GM12878 (cell line): Measurements from ENCODE around the gene DPEP1. TPM values are rescaled to one million over a fixed set of nuclear protein-coding genes. Genes with fewer than 3 reads are reported as not detected.

Source experiments
- ATAC-seq: fragments of 200-7000 bp; cut with Tn5 transposase; 3 replicates; pipeline ENCODE4 v1.9.1; 2020; ENCODE audit warnings: mild to moderate bottlenecking, moderate library complexity
- BruUV-seq: library from RNA; stranded (reverse); fragments of 400-500 nt; replicated peaks from 2 replicates; lab custom pipeline; 2021; lab: Mats Ljungman, UMichigan
- CTCF ChIA-PET: fragments of 300-600 bp; sonication (Branson Sonifier 250); formaldehyde crosslinking; extraction: SDS; loops from one replicate; lab custom pipeline; 2021; ENCODE audit warnings: inconsistent platforms; lab: Yijun Ruan, JAX
- POLR2A ChIA-PET: fragments of 350-600 bp; formaldehyde crosslinking; extraction: SDS; loops from one replicate; lab custom pipeline; 2021; ENCODE audit warnings: inconsistent platforms; lab: Charles Lee
- RAD21 ChIA-PET: fragments of 300-600 bp; sonication (Branson Sonifier 250); formaldehyde crosslinking; loops from one replicate; lab custom pipeline; 2023; ENCODE audit warnings: antibody characterized with exemption; ENCODE audit not compliant: unreplicated experiment; lab: Charles Lee
- SMC1A ChIA-PET: fragments of 300-600 bp; sonication (Branson Sonifier 250); formaldehyde crosslinking; loops from one replicate; lab custom pipeline; 2023; ENCODE audit not compliant: unreplicated experiment, uncharacterized antibody; lab: Charles Lee
- DNase-seq: peaks from one replicate; pipeline ENCODE4 v3.0.0-alpha.2; 2011; ENCODE audit warnings: low read depth, low spot score
- FAIRE-seq: peaks from 3 replicates; lab custom pipeline; 2011; peaks lifted over from hg19 to GRCh38; lab: Jason Lieb, UNC
- H2AFZ ChIP-seq: 2 replicates; pipeline ENCODE4 v1.6.0; 2011; ENCODE audit warnings: low read depth, low read length, control low read depth; ENCODE audit not compliant: control insufficient read depth
- H3K27ac ChIP-seq: 2 replicates; pipeline ENCODE4 v1.5.1; 2011; ENCODE audit warnings: control low read depth; ENCODE audit not compliant: control insufficient read depth, insufficient read depth
- H3K27me3 ChIP-seq, 2 experiments: replicated peaks in 1 of 2; 2 replicates each; pipeline versions ENCODE4 v1.6.0 to v1.6.1; 2011; ENCODE audit warnings: low read length in 1 of 2; ENCODE audit not compliant: control insufficient read depth in 2 of 2, insufficient read depth in 2 of 2
- H3K36me3 ChIP-seq, 2 experiments: 2 replicates each; pipeline ENCODE4 v1.5.1; 2011; ENCODE audit warnings: low read length in 1 of 2; ENCODE audit not compliant: control insufficient read depth in 2 of 2, insufficient read depth in 2 of 2
- H3K4me1 ChIP-seq: 2 replicates; pipeline ENCODE4 v1.6.1; 2011; ENCODE audit warnings: mild to moderate bottlenecking, low read length, moderate library complexity, mixed read lengths; ENCODE audit not compliant: control insufficient read depth, insufficient read depth
- H3K4me2 ChIP-seq: 2 replicates; pipeline ENCODE4 v1.6.0; 2011; ENCODE audit warnings: control low read depth; ENCODE audit not compliant: control insufficient read depth, insufficient read depth
- H3K4me3 ChIP-seq: fragments of 200-600 bp; sonication (generic); 2 replicates; pipeline ENCODE4 v1.5.1; 2016
- H3K79me2 ChIP-seq: 2 replicates; pipeline ENCODE4 v1.6.0; 2011; ENCODE audit warnings: low read length; ENCODE audit not compliant: control insufficient read depth, insufficient read depth
- H3K9ac ChIP-seq: 2 replicates; pipeline ENCODE4 v1.8.0; 2011; ENCODE audit warnings: low read length, control low read depth, mixed read lengths; ENCODE audit not compliant: control insufficient read depth, insufficient read depth
- H3K9me3 ChIP-seq: replicated peaks from 3 replicates; pipeline ENCODE4 v1.5.1; 2011; ENCODE audit warnings: mild to moderate bottlenecking, low read length; ENCODE audit not compliant: control insufficient read depth, insufficient read depth
- H4K20me1 ChIP-seq: 2 replicates; pipeline ENCODE4 v1.6.0; 2011; ENCODE audit not compliant: control insufficient read depth, insufficient read depth
- BACH1 ChIP-seq: fragments of 450-650 bp; IDR thresholded peaks from 2 replicates; pipeline ENCODE4 v1.6.1; 2017; ENCODE audit warnings: mild to moderate bottlenecking, borderline replicate concordance
- BCL3 ChIP-seq: IDR thresholded peaks from 2 replicates; pipeline ENCODE4 v1.6.1; 2011; ENCODE audit warnings: borderline replicate concordance, low read depth, mild to moderate bottlenecking, moderate library complexity, low read length; ENCODE audit not compliant: insufficient read depth, poor library complexity, severe bottlenecking
- BHLHE40 ChIP-seq, 2 experiments: fragments of 450-650 bp in 1 of 2; IDR thresholded peaks; 2 replicates each; pipeline ENCODE4 v1.6.1; 2011 to 2017; ENCODE audit warnings: low read depth in 2 of 2, borderline replicate concordance in 1 of 2, improper control_type of control experiment in 1 of 2, low read length in 1 of 2, mild to moderate bottlenecking in 1 of 2
- CBFB ChIP-seq: IDR thresholded peaks from 2 replicates; pipeline ENCODE4 v1.6.1; 2016; ENCODE audit warnings: antibody characterized with exemption, low read depth
- DPF2 ChIP-seq: fragments of 450-650 bp; IDR thresholded peaks from 2 replicates; pipeline ENCODE4 v1.6.1; 2017; ENCODE audit warnings: mild to moderate bottlenecking
- KAT2A ChIP-seq: conservative IDR thresholded peaks from 2 replicates; pipeline ENCODE4 v1.6.1; 2011; ENCODE audit warnings: low read depth, low read length; ENCODE audit not compliant: control insufficient read depth
- PAX5 ChIP-seq: IDR thresholded peaks from 2 replicates; pipeline ENCODE4 v1.6.1; 2011; ENCODE audit warnings: low read depth, low read length, borderline replicate concordance
- POLR2A ChIP-seq: IDR thresholded peaks from 2 replicates; pipeline ENCODE4 v1.6.1; 2011; ENCODE audit warnings: low read depth, mild to moderate bottlenecking, low read length
- POLR2AphosphoS5 ChIP-seq: IDR thresholded peaks from 2 replicates; pipeline ENCODE4 v1.6.1; 2011; ENCODE audit warnings: mild to moderate bottlenecking, low read length, inconsistent platforms
- YBX1 ChIP-seq: fragments of 450-650 bp; IDR thresholded peaks from 2 replicates; pipeline ENCODE4 v1.6.1; 2016; ENCODE audit warnings: antibody characterized with exemption
- ZBED1 ChIP-seq: IDR thresholded peaks from 2 replicates; pipeline ENCODE4 v1.6.1; 2016; ENCODE audit warnings: borderline replicate concordance
- ZBTB11 ChIP-seq: fragments of 450-650 bp; formaldehyde crosslinking; IDR thresholded peaks from 2 replicates; pipeline ENCODE4 v1.5.0; 2022; ENCODE audit warnings: mild to moderate bottlenecking, missing genetic modification characterization
- WGBS: methylation state at CpG from one replicate; pipeline ENCODE4 v1.1.6; 2016; ENCODE audit warnings: low lambda C conversion rate; ENCODE audit not compliant: insufficient replicate concordance, insufficient coverage; ENCODE audit errors: missing lambda C conversion rate; 5-methylcytosine and 5-hydroxymethylcytosine counted together
- in situ Hi-C: fragments of 300-500 bp; cut with MboI; formaldehyde crosslinking; loops from 9 replicates; pipeline ENCODE4 v1.14.3; 2018; ENCODE audit warnings: mixed read lengths
- intact Hi-C: fragments of 100-400 bp; cut with micrococcal nuclease; formaldehyde crosslinking; loops from one replicate; pipeline ENCODE4 v1.14.2; 2022; ENCODE audit not compliant: unreplicated experiment
- polyA plus RNA-seq, 11 experiments: library from polyadenylated mRNA; depleted of rRNA in 4 of 11; unstranded in 6 of 11; stranded (reverse) in 5 of 11; fragments of >200 nt; fragmentation: Nextera tagmentation in 4 of 11; fragmentation: Illumina TruSeq in 1 of 11; extraction: Ambion mirVana in 4 of 11; extraction: Trizol in 1 of 11; gene quantifications; 1 replicate in 1 of 11; 2 replicates in 10 of 11; pipeline versions ENCODE4 v1.2.1 to v1.2.3, GENCODE V29; 2011 to 2016; ENCODE audit warnings: inconsistent platforms in 2 of 11, missing spikeins in 2 of 11, low read depth in 1 of 11
- total RNA-seq, 4 experiments: library from RNA; depleted of rRNA in 3 of 4; stranded (reverse); fragments of >200 nt in 3 of 4; fragmentation: Illumina TruSeq in 1 of 4; extraction: Trizol in 1 of 4; gene quantifications; 2 replicates each; pipeline versions ENCODE4 v1.2.1 to v1.2.3, GENCODE V29; 2013 to 2021
- TF ChIP-seq, protein P1 (sequence below): IDR thresholded peaks from 2 replicates; pipeline ENCODE4 v1.6.1; 2012; ENCODE audit warnings: low read length, inconsistent platforms

The DPEP1 gene
- total and polyA plus RNA-seq, 10 of the 15 experiments (the other 5 are each of a cell fraction or from before 2014, with no cell fraction given), result not detected

DNA sequence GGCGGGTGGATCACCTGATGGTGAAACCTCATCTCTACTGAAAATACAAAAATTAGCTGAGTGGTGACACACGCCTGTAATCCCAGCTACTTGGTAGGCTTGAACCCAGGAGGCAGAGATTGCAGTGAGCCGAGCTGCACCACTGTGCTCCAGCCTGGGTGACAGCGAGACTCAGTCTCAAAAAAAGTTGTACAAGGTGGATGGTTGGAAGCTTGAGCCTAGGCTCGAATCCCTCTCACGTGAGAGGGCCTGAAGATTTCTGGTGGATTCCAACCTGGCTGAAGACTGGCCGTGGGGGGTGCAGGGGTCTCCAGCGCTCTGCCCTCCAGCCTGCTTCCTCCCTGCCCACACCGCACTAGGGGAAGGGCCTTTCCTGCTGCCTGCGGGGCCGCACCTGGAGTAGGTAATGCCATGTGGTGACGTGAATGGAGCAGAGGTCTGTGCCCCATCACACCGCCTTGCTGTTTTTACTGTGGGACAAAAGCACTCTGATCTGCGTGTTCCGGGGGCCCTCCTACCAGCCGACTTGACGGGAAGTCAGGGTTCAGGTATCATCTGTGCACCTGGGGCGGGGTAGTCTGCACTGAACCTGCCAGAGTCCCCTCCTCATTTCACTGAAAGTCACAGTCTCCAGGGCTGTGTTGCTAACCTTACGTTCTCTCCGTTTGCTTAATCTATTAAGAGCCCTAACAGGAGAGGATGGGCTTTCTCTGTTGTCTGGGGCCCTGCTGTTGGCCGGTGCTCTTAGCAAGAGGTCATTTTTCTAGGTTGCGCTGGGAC, 48.8 kb upstream of the DPEP1 start:
- H3K79me2 ChIP-seq, result peaks cover 37% of the 10 kb centered on the region
- H4K20me1 ChIP-seq, result peaks cover 29% of the 10 kb centered on the region
- BruUV-seq, result no TSS peak
- H3K4me3 ChIP-seq, result peak overlapping the region; percentile 89
- RAD21 ChIA-PET, result interaction anchor here (1.0 kb wide), 1 partner anchor 137 kb away, joined by 3 read pairs; the partner anchor contains the start of gene SPATA2L
- in situ Hi-C loops (no loop called here), intact Hi-C loops (loop anchor here (5.0 kb wide), 1 partner anchor 77 kb away; no protein-coding TSS in a partner anchor)
- ATAC-seq, result 0 out of 3 replicates have a peak, but pooled peaks have one; percentile 0
- peak overlapping the region; percentile 80 for H3K4me2 ChIP-seq
- peaks cover 25% of the 10 kb centered on the region for H3K4me1 ChIP-seq
- 25% methylated on average over 22 of the region's 22 CpGs for WGBS
- H3K36me3 ChIP-seq, result peaks cover 22 to 25% of the 10 kb centered on the region in 2 experiments
- no peak for DNase-seq
- POLR2A ChIA-PET, result no interaction called here
- no peak for FAIRE-seq
- no peaks in the 10 kb centered on the region for H3K27me3 ChIP-seq
- H3K9ac ChIP-seq, result no peak overlapping the region
- H3K9me3 ChIP-seq, result no peaks in the 10 kb centered on the region
- SMC1A ChIA-PET, result no interaction called here
- CTCF ChIA-PET, result interaction anchor here (0.7 kb wide), 2 partner anchors 27 to 81 kb away, joined by 3 read pairs; no protein-coding TSS in a partner anchor
- no peak overlapping the region for H2AFZ ChIP-seq
- H3K27ac ChIP-seq, result no peak overlapping the region
- peak in 1 of 2 experiments; percentile 39; a peak in 1 of 4 replicates for TF ChIP-seq BHLHE40 (IDR thresholded peaks at IDR 0.05; ENCODE audit: borderline replicate concordance in 1 of 2, low read depth in 2 of 2, low read length in 1 of 2)
- TF ChIP-seq DPF2, result no peak
- TF ChIP-seq BACH1, result peak; percentile 52
- no peak for TF ChIP-seq ZBTB11 (CRISPR knock-in tag)
- peak; percentile 72 for TF ChIP-seq POLR2A
- no peak for TF ChIP-seq KAT2A
- TF ChIP-seq, protein P1, sequence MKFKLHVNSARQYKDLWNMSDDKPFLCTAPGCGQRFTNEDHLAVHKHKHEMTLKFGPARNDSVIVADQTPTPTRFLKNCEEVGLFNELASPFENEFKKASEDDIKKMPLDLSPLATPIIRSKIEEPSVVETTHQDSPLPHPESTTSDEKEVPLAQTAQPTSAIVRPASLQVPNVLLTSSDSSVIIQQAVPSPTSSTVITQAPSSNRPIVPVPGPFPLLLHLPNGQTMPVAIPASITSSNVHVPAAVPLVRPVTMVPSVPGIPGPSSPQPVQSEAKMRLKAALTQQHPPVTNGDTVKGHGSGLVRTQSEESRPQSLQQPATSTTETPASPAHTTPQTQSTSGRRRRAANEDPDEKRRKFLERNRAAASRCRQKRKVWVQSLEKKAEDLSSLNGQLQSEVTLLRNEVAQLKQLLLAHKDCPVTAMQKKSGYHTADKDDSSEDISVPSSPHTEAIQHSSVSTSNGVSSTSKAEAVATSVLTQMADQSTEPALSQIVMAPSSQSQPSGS, result peak; percentile 18; the same call in 1 of the 2 replicates
- peak; percentile 47 for TF ChIP-seq BCL3
- peak; percentile 11; the same call in 1 of the 2 replicates for TF ChIP-seq PAX5
- TF ChIP-seq CBFB, result peak; percentile 2; the same call in 1 of the 2 replicates
- TF ChIP-seq ZBED1, result peak; percentile 37; the same call in 1 of the 2 replicates
- no peak for TF ChIP-seq YBX1
- peak; percentile 55; the same call in 1 of the 2 replicates for TF ChIP-seq POLR2AphosphoS5
